ENCODE measurements around the gene EHD3.
"Not testable (repeated sequence)": the region's sequence is repeated elsewhere in the genome, so short reads cannot be mapped to it uniquely, and the experiment has no call there.

EHD3 gene

GRCh38 chr2:31275976-31276375 lies 42.0 kb downstream of the EHD3 start:
- H3K4me3 ChIP-seq = no peak overlapping the region
- 0 out of 22 replicates have a peak, but pooled peaks cover 0 to 4% (median 0%) of the 10 kb centered on the region in 11 experiments for H3K9me3 ChIP-seq (replicated peaks in 1 of 11)
- TF ChIP-seq Cebpa-rat (IDR thresholded peaks at IDR 0.05) = no peak
- no peak overlapping the region for H3K9ac ChIP-seq
- no peaks in the 10 kb centered on the region for H3K36me3 ChIP-seq
- H3K27me3 ChIP-seq = no peaks in the 10 kb centered on the region; a peak in 1 of 22 replicates
- peak overlapping the region in 2 of 11 experiments; percentile 3 to 11; a peak in 2 of 22 replicates for H3K4me2 ChIP-seq
- H4K20me1 ChIP-seq = no peaks in the 10 kb centered on the region
- H3K27ac ChIP-seq = no peak overlapping the region
- H3K4me1 ChIP-seq = peaks cover 0 to 38% (median 21%) of the 10 kb centered on the region in 10 experiments; a peak in 15 of 20 replicates

DNA sequence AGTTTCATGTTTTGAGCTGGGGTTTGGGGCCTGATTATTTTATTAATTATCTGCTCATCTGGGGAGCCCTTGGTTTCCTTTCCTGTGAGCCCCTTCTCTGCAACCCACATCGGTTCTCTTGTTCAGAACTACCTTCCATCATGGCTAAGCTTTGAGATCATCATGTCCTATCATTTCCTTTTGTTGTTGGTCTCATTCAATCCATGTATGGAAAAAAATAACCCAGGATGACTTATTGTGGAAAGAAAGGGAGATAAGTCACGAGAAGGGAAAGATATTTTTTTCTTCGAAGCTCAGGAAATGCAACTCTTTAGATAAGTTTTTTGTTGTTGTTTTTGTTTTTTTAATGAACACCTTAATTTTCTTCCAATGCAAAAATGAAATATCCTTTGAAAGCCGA lies 43.7 kb downstream of the EHD3 start:
- no peaks in the 10 kb centered on the region for H3K36me3 ChIP-seq
- H4K20me1 ChIP-seq = no peaks in the 10 kb centered on the region
- no peak overlapping the region for H3K9ac ChIP-seq
- H3K27ac ChIP-seq = no peak overlapping the region
- no peaks in the 10 kb centered on the region; a peak in 1 of 22 replicates for H3K27me3 ChIP-seq
- TF ChIP-seq Cebpa-rat (IDR thresholded peaks at IDR 0.05) = no peak
- H3K4me3 ChIP-seq = no peak overlapping the region
- H3K4me1 ChIP-seq = peaks cover 0 to 36% (median 21%) of the 10 kb centered on the region in 10 experiments; a peak in 15 of 20 replicates
- no peak overlapping the region for H3K4me2 ChIP-seq
- H3K9me3 ChIP-seq (replicated peaks in 1 of 11) = 0 out of 22 replicates have a peak, but pooled peaks cover 0 to 4% (median 0%) of the 10 kb centered on the region in 11 experiments

GRCh38 chr2:31282634-31283033 lies 48.7 kb downstream of the EHD3 start:
- no peak overlapping the region for H3K4me3 ChIP-seq
- peak overlapping the region in 7 of 11 experiments; percentile 6 to 60 (median 40); a peak in 10 of 22 replicates for H3K4me2 ChIP-seq
- no peak for TF ChIP-seq Cebpa-rat (IDR thresholded peaks at IDR 0.05)
- no peaks in the 10 kb centered on the region for H4K20me1 ChIP-seq
- H3K4me1 ChIP-seq = peaks cover 0 to 27% (median 22%) of the 10 kb centered on the region in 10 experiments; a peak in 17 of 20 replicates
- H3K9me3 ChIP-seq (replicated peaks in 1 of 11) = 0 out of 22 replicates have a peak, but pooled peaks cover 0 to 9% (median 0%) of the 10 kb centered on the region in 11 experiments
- H3K9ac ChIP-seq = no peak overlapping the region
- H3K36me3 ChIP-seq = no peaks in the 10 kb centered on the region
- H3K27ac ChIP-seq = no peak overlapping the region
- H3K27me3 ChIP-seq = no peaks in the 10 kb centered on the region

- H3K27ac ChIP-seq, H3K36me3 ChIP-seq: not testable (repeated sequence)
- H3K4me2 ChIP-seq = peak overlapping the region in 8 of 11 experiments; percentile 6 to 60 (median 38); a peak in 13 of 22 replicates
These were observed 49.4 kb downstream of the EHD3 start for GRCh38 chr2:31283193-31283919.

GRCh38 chr2:31284107-31284506 lies 50.2 kb downstream of the EHD3 start:
- Histone ChIP-seq H3K4me3 (no peak overlapping the region), H3K36me3 (no peaks in the 10 kb centered on the region), H3K9me3 (replicated peaks in 1 of 11) (0 out of 22 replicates have a peak, but pooled peaks cover 0 to 7% (median 0%) of the 10 kb centered on the region in 11 experiments), H3K4me2 (peak overlapping the region in 3 of 11 experiments; percentile 0 to 60 (median 4); a peak in 3 of 22 replicates), H3K9ac (no peak overlapping the region), H3K4me1 (peaks cover 0 to 35% (median 29%) of the 10 kb centered on the region in 10 experiments; a peak in 17 of 20 replicates), H3K27me3 (no peaks in the 10 kb centered on the region), H4K20me1 (no peaks in the 10 kb centered on the region), H3K27ac (no peak overlapping the region)
- TF ChIP-seq Cebpa-rat (IDR thresholded peaks at IDR 0.05) = no peak

More at GRCh38 chr2:31283193-31283919, 49.4 kb downstream of the EHD3 start:
- H3K27me3 ChIP-seq; H4K20me1 ChIP-seq; H3K9me3 ChIP-seq (replicated peaks in 1 of 11); H3K9ac ChIP-seq; H3K4me3 ChIP-seq: not testable (repeated sequence)
- peaks cover 0 to 34% (median 29%) of the 10 kb centered on the region in 10 experiments; a peak in 17 of 20 replicates for H3K4me1 ChIP-seq

DNA sequence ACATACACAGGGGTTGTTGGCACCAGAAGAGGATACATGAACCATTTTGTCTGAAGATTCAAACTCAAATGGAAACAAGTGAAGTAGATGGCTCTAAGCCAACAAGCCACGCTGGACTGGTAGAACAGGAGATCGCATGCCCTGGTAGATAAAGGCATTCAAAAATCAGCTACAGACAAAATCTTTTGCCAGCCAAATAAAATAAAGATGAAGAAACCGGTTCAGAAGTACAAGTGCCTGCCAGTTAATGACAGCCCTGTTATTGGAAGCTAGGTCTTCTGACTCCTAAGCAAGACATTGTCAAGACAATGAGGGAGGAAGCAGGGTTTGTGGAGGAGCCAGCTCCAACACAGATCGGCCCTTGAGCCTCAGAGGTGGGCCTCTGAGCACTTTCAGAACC lies 52.3 kb downstream of the EHD3 start:
- Histone ChIP-seq H3K9ac (no peak overlapping the region), H3K4me2 (no peak overlapping the region), H3K27me3 (no peaks in the 10 kb centered on the region), H3K4me1 (peaks cover 0 to 35% (median 29%) of the 10 kb centered on the region in 10 experiments; a peak in 17 of 20 replicates), H3K4me3 (no peak overlapping the region), H3K27ac (no peak overlapping the region), H3K36me3 (no peaks in the 10 kb centered on the region), H3K9me3 (replicated peaks in 1 of 11) (0 out of 22 replicates have a peak, but pooled peaks cover 0 to 5% (median 0%) of the 10 kb centered on the region in 11 experiments), H4K20me1 (no peaks in the 10 kb centered on the region)
- TF ChIP-seq Cebpa-rat (IDR thresholded peaks at IDR 0.05) = no peak

DNA sequence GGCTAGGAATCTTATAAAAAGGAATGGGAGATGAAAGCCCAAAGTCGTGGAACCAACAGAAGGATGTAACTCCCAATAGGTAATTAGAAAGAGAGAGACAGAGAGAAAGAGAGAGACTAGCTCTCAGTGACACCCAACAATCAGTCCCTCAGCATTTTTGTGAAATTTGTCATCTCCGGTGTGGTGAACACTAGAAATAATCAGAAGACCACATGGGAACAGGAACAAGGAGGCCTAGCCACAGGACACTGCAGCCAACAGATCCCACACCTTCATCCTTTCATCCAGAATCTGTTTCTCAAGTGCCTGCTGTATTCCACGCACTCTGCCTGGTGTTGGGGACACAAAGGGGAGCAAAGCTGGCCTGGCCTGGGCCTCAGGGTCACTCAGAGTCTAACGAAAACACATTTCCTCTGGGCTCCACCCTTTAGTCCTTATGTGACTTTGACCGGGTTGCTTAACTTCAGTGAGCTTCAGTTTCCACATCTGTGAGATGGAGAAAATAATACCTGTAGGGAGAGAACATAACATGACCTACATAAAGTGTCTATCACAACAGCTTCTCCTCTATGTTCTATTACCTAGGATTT lies 53.1 kb downstream of the EHD3 start:
- peak overlapping the region in 9 of 11 experiments; percentile 42 to 81 (median 56); a peak in 17 of 22 replicates for H3K4me2 ChIP-seq
- H3K4me1 ChIP-seq = peaks cover 0 to 35% (median 29%) of the 10 kb centered on the region in 10 experiments; a peak in 17 of 20 replicates

GRCh38 chr2:31287654-31288053 lies 53.7 kb downstream of the EHD3 start:
- peaks cover 0 to 5% (median 0%) of the 10 kb centered on the region in 11 experiments; a peak in 1 of 22 replicates for H3K9me3 ChIP-seq (replicated peaks in 1 of 11)
- H3K27me3 ChIP-seq = no peaks in the 10 kb centered on the region
- TF ChIP-seq Cebpa-rat (IDR thresholded peaks at IDR 0.05) = no peak
- H3K4me3 ChIP-seq = no peak overlapping the region
- no peaks in the 10 kb centered on the region for H3K36me3 ChIP-seq
- H3K27ac ChIP-seq = peak overlapping the region in 4 of 11 experiments; percentile 15 to 31 (median 24); a peak in 3 of 22 replicates
- H3K4me2 ChIP-seq = peak overlapping the region; percentile 13 to 81 (median 52); a peak in 19 of 22 replicates
- H3K4me1 ChIP-seq = peaks cover 0 to 35% (median 29%) of the 10 kb centered on the region in 10 experiments; a peak in 17 of 20 replicates
- no peaks in the 10 kb centered on the region for H4K20me1 ChIP-seq
- no peak overlapping the region for H3K9ac ChIP-seq

More for the DNA sequence above, 53.1 kb downstream of the EHD3 start:
- no peak overlapping the region for H3K9ac ChIP-seq
- H3K36me3 ChIP-seq = no peaks in the 10 kb centered on the region
- peaks cover 0 to 5% (median 0%) of the 10 kb centered on the region in 11 experiments; a peak in 1 of 22 replicates for H3K9me3 ChIP-seq (replicated peaks in 1 of 11)
- no peaks in the 10 kb centered on the region for H3K27me3 ChIP-seq
- no peaks in the 10 kb centered on the region for H4K20me1 ChIP-seq
- no peak overlapping the region for H3K4me3 ChIP-seq
- no peak for TF ChIP-seq Cebpa-rat (IDR thresholded peaks at IDR 0.05)
- peak overlapping the region in 4 of 11 experiments; percentile 9 to 31 (median 21); a peak in 2 of 22 replicates for H3K27ac ChIP-seq

DNA sequence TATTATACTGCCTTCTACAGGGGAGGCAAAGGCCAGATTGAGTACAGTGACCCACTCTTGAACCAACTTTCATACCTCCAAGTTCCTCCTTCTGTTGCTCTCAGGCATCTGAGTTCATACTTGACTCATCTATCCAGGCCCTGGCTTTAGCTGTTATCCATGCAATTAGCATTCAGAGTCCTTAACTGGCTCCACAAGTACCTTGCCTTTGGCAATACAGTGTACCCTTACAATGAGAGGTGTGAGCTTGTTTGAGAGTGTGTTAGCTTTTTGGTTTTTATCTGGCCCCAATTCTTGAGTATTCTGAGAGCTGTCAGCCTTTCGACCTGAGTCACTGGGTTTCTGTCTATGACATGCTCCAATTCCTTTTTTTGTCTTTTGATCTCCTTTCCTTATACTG lies 60.2 kb downstream of the EHD3 start:
- Histone ChIP-seq H3K4me1 (peaks cover 21 to 39% (median 29%) of the 10 kb centered on the region in 10 experiments), H3K27ac (no peak overlapping the region), H3K4me3 (no peak overlapping the region), H4K20me1 (no peaks in the 10 kb centered on the region), H3K9me3 (replicated peaks in 1 of 11) (no peaks in the 10 kb centered on the region; a peak in 1 of 22 replicates), H3K36me3 (no peaks in the 10 kb centered on the region), H3K4me2 (peak overlapping the region in 5 of 11 experiments; percentile 0 to 18 (median 15); a peak in 3 of 22 replicates), H3K9ac (no peak overlapping the region), H3K27me3 (no peaks in the 10 kb centered on the region)
- no peak for TF ChIP-seq Cebpa-rat (IDR thresholded peaks at IDR 0.05)

Data from BLaER1 treated with 17β-estradiol and CSF1 and Interleukin-3, amounts not matched to agents 10 nM and 100 nM (cell line).